Caki2 (cell line): Measurements from ENCODE around the gene ABLIM1. TPM values are rescaled to one million over a fixed set of nuclear protein-coding genes. Genes with fewer than 3 reads are reported as not detected.

ENCODE experiments used
- DNase-seq: peaks from one replicate; pipeline ENCODE4 v3.0.0-alpha.2; 2015; ENCODE audit warnings: low read depth
- in situ Hi-C: cut with HindIII; loops from 2 replicates; pipeline ENCODE4 v1.10.0; 2016; ENCODE audit warnings: low sequenced_read_pairs, low pct_unique_long_range_greater_than_20kb, mixed read lengths
- total RNA-seq: library from RNA; depleted of rRNA; stranded (reverse); fragments of >200 nt; shearing (Covaris generic); gene quantifications from 2 replicates; pipeline ENCODE4 v1.2.3, GENCODE V29; 2014; ENCODE audit warnings: low replicate concordance

ABLIM1 gene
- total RNA-seq, 1 experiment from 2014 or later = 2.2 TPM

DNA sequence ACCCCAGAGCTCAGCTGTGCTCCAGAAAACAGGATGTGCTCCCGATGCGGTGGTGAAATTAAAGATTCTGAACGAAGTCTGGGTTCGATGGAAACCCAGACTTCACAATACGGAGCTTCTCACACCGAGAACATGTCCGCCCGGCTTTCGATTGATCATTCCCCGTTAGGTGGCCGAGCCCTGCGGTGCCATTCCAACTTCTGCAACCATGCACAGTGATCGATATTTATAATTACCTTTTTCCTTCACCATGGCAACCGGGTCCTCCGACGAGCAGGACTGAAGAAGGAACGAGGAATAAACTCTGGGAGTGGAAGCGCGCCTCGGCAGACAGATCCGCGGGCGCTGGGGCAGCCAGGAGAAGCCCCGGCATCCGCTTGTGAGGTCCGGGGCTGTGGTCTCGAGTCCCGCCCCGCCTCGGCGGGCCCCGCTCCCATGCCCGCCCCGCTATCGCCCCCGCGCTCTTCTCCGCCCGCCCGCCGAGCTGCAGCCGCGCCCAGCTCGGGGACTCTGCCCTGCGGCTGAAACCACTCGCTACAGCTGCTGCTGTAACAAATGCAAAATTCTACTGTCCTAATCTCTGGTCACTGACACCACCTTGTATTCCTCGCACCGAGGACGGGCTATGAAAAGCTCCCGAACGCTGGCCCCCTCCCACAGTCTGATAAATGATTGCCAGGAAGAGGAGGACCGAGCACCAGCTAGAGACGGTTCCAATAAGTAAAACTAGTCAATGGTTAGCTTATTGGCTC is 26.2 kb downstream of the ABLIM1 start:
- DNase-seq = peak; percentile 63
- in situ Hi-C loops = no loop called here

DNA sequence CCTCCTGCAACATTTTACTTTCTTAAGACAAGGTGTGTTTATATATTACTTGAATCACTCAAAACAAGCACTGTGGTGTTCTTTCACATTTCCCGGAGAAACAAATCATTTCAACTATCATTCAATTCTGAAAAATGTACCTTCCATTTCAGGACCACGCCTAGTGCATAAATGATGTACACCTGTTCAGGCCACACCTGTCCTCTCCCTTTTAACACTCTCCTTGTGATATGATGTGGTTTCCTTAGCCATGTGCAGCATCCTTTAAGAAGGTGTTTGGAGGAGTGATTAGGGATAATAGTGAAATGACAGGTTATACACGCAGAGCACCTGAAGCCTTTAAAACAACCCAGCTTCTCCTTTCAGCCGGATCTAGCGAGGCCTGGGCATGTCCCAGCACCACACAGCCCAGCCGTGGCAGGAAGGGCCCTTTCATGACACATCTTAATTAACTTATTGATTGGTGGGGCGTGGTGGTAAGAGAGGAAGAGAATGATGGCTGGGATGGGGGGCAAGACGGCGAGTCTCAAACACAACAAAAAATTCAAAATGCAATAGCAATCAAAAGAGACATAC is 26.9 kb downstream of the ABLIM1 start:
- in situ Hi-C loops = no loop called here
- no peak for DNase-seq

DNA sequence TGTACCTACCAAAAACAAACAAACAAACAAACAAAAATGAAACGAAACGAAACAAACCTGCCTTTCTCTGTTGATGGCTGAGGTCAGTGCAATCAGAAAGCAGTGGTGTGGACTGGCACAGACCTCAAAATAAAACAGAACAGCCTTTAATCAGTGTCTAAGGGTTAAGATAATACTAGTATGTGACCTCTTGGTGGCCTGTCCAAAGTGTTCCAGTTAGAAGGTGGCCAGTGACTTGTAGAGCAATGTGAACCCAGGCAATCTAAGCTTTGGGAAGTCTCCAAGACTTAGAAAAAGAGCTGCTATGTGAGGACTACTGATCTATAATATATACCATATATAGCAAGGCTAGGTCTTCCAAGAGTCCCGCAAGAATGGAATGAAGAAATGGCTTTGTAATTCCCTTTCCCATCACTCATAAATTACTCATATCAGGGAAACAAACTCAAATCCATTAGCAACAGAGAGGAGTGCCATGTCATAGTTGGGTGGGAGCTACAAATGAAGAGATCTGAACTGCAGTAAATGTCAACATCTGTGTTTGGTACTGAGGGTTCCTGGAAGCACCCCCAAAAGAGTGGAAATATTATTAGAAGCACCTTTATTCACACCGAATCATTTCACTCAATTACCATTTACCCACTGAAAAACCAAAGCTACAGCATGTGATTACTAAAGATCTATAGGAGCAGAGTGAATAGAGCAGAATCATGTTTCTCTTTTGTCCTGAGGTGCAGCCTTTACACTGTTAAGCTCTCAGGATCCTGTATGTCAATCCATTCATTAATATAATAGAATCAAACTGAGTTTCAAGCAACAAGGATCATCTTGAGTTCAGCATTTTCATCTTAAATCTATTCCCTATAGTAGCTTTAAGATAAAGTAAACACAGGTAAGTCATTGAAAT is 28.0 kb downstream of the ABLIM1 start:
- in situ Hi-C loops = no loop called here
- peak; percentile 20 for DNase-seq

- DNase-seq = no peak
- in situ Hi-C loops = no loop called here
Observed at GRCh38 chr10:114629083-114629823, 28.8 kb downstream of the ABLIM1 start.

GRCh38 chr10:114628106-114628505 is 30.0 kb downstream of the ABLIM1 start:
- in situ Hi-C loops = no loop called here

GRCh38 chr10:114626841-114627240 is 31.2 kb downstream of the ABLIM1 start:
- in situ Hi-C loops = no loop called here
- DNase-seq = no peak

More at GRCh38 chr10:114628106-114628505, 30.0 kb downstream of the ABLIM1 start:
- no peak for DNase-seq

- peak; percentile 42 for DNase-seq
- in situ Hi-C loops = no loop called here
Observed at GRCh38 chr10:114624951-114625780, 32.9 kb downstream of the ABLIM1 start.

DNA sequence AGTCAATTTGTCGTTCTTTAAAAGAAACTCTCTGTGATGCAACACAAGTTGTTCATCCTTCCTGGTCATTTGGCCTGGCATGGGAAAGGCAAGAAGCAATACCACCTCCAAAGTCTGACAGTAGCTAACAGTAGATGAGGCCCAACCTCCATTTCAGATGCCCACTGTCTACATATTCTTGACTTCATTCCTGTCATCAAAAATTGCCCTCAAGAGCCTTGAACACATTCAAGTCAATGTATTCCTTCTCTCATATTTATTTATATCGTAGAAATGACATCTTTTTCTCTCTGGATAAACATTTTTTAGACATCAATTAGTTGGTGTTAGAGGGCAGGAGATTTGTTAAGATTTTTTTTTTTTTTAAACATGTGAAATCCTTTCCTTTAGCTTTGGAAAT is 33.7 kb downstream of the ABLIM1 start:
- DNase-seq = no peak
- in situ Hi-C loops = no loop called here

DNA sequence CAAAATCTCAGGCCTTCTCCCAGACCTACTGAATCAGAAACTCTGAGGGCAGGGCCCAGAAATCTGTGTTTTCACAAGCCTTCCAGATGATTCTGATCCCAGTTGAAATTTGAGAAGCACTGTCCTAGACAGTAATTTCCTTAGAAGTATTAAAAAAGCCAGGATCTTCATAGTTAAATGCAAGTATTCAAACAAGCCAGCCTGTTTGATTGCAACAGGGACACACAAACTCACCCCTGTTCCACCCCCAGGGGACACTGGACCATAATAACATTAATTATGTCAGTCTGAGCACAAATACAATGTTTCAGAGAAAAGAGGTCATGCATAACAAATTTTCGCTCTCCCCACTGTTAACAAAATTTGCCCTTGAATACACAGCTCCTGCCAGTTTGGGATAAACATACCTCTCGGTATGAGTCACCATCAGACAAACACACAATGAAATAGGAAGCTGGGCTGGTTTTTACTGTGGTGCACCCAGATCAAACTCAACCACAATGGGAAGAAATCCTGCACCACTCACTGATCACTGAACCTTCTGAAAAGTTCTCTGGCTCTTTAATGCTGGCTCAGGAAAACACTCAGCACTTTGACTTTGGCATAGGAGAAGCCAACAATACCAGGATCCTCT is 34.3 kb downstream of the ABLIM1 start:
- peak; percentile 93 for DNase-seq
- in situ Hi-C loops = no loop called here

DNA sequence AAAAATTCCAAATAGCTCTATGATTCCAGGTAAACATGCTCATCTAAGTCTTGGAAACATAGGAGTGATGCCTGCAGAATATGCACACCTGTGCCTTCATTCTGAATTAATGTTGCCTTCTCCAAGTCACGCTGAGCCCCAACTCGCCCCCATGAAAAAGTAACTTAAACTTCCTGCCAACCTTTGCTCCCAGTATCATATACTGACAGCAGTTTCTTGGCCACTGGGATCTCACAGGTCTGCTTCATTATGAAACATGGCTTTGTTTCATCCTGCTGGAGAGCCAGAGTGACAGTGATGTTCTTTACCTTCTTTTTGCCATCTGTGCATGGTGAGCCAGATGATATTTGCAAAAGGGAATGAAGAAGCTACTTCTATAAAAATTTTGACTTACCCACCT is 34.9 kb downstream of the ABLIM1 start:
- in situ Hi-C loops = no loop called here
- DNase-seq = no peak

DNA sequence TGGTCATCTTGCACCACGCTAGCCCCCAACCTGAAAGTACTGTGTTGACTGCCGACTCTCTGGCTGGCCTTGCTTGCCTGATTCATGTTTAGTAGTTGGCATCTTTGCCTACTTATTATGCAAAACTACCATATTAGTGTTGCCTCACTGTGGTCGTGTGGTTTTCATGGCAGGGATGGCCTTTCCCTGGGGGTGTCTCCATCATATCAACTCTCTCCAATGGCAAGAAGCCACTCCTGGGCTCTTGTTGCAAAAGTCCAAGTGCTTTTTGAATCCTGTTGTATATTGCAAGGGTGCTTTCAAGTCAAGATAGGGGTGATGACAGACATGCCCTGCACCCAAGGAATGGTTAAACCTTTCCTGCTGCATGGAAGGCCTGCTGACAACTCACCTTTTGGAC is 39.4 kb downstream of the ABLIM1 start:
- in situ Hi-C loops = no loop called here

DNA sequence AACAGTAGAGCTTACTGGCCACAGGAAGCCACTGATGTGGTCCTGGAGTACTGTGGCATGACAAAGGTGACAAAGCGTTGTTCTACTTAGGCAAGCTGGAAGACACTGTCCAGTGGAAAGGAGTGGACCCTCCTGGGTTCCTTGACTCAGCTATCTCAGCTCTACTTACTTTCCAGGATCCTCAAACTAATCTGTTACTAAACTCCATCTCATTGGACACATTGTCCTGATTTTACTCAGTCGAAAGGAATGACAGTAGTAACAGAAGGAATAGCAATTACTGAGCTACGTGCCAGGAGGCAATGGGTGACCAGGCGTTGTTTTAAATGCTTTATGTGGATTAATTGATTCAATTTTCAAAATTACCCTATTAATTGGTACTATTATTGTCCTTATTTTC is 41.6 kb downstream of the ABLIM1 start:
- in situ Hi-C loops = no loop called here

More for the DNA sequence above, 39.4 kb downstream of the ABLIM1 start:
- DNase-seq = no peak

DNA sequence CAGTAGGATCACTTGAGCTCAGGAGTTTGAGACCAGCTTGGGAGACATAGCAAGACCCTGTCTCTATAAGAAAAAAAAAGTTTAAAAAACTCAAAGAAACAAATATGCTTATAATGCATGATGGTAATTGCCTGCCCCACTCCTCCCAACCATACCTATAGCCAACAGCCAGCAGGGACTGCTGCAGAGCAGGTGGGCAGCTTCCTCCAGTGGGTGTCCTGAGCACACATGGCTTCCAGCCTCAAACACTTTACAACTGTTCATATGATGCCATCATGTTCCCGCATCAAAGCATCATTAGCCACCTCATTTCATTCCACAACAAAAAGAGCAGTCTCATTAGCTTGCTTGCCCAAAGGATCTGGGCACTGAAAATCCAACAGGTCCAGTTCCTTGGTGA is 42.0 kb downstream of the ABLIM1 start:
- DNase-seq = no peak
- in situ Hi-C loops = no loop called here

More for the DNA sequence above, 41.6 kb downstream of the ABLIM1 start:
- peak; percentile 55 for DNase-seq

- in situ Hi-C loops = no loop called here
- peak; percentile 83 for DNase-seq
Observed at GRCh38 chr10:114615600-114616007, 42.5 kb downstream of the ABLIM1 start.

GRCh38 chr10:114613237-114613979 is 44.7 kb downstream of the ABLIM1 start:
- DNase-seq = peak; percentile 76
- in situ Hi-C loops = no loop called here

DNA sequence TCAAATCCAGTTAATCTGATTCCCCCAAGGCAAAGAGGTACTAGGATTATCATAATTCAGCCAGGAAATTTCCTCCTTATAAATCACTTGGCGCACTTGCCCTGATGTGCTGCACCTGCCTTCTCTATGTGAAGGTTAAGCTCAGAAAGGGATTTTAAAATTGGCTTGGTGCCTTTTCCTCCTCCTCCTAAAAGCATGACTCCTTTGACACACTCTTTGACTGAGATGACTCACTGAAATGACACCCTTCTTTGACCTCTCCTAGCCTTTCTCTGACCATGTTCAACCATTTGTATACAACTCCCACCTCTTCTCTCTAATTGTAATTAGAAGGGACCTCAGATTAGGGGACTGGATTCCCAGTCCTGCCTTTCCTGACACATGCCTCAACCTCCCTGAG is 46.5 kb downstream of the ABLIM1 start:
- in situ Hi-C loops = no loop called here
- peak; percentile 51 for DNase-seq
